GM04503 (cell line): ENCODE measurements around the gene ZMYND10.
"Not testable (repeated sequence)": the region's sequence is repeated elsewhere in the genome, so short reads cannot be mapped to it uniquely, and the experiment has no call there.

ENCODE experiments used
- DNase-seq: peaks from one replicate; pipeline ENCODE4 v3.0.0-alpha.2; 2012; ENCODE audit warnings: low read depth

Gene ZMYND10

GRCh38 chr3:50325113-50325480, 20.4 kb downstream of the ZMYND10 start:
- no peak for DNase-seq

- no peak for DNase-seq
These were observed 21.0 kb downstream of the ZMYND10 start for GRCh38 chr3:50324351-50325112.

GRCh38 chr3:50323614-50324199, 21.8 kb downstream of the ZMYND10 start:
- DNase-seq: no peak

GRCh38 chr3:50323092-50323600, 22.4 kb downstream of the ZMYND10 start:
- DNase-seq: no peak

GRCh38 chr3:50322386-50323091, 23.0 kb downstream of the ZMYND10 start, which contains the start of gene HYAL2:
HYAL2 (minus strand) TSS chr3:50322745; CDS start chr3:50320489, 2,256 bp downstream.
- no peak for DNase-seq

GRCh38 chr3:50322115-50322385, 23.5 kb downstream of the ZMYND10 start:
- no peak for DNase-seq

- DNase-seq: no peak
These were observed 24.0 kb downstream of the ZMYND10 start for GRCh38 chr3:50321336-50322114.

GRCh38 chr3:50320853-50321335, 24.6 kb downstream of the ZMYND10 start:
- no peak for DNase-seq

GRCh38 chr3:50319894-50320625, 25.5 kb downstream of the ZMYND10 start:
- DNase-seq: no peak

GRCh38 chr3:50319181-50319893, 26.2 kb downstream of the ZMYND10 start:
- DNase-seq: no peak

GRCh38 chr3:50318615-50319014, 26.9 kb downstream of the ZMYND10 start:
- no peak for DNase-seq

GRCh38 chr3:50318163-50318562, 27.4 kb downstream of the ZMYND10 start:
- DNase-seq: no peak

GRCh38 chr3:50317300-50317699, 28.2 kb downstream of the ZMYND10 start:
- DNase-seq: no peak

- no peak for DNase-seq
These were observed 28.8 kb downstream of the ZMYND10 start for GRCh38 chr3:50316657-50317242.

GRCh38 chr3:50314816-50315215, 30.7 kb downstream of the ZMYND10 start:
- no peak for DNase-seq

- no peak for DNase-seq
These were observed 31.2 kb downstream of the ZMYND10 start for GRCh38 chr3:50314342-50314741.

- not testable (repeated sequence) for DNase-seq
These were observed 33.5 kb downstream of the ZMYND10 start for GRCh38 chr3:50312041-50312440.

- DNase-seq: no peak
These were observed 40.9 kb downstream of the ZMYND10 start for GRCh38 chr3:50304601-50305000.

- no peak for DNase-seq
These were observed 42.3 kb downstream of the ZMYND10 start, which contains the start of gene HYAL1 for GRCh38 chr3:50303013-50303815. HYAL1 (minus strand) TSS chr3:50303574; CDS start chr3:50302956, 618 bp downstream.
